Measurements from ENCODE around the gene KCNS1. TPM values are rescaled to one million over a fixed set of nuclear protein-coding genes. Genes with fewer than 3 reads are reported as not detected.

The KCNS1 gene
- polyA plus RNA-seq, 1 donor (not counting 4 experiments of a cell fraction or from before 2014, with no cell fraction given), result 1.5 TPM

DNA sequence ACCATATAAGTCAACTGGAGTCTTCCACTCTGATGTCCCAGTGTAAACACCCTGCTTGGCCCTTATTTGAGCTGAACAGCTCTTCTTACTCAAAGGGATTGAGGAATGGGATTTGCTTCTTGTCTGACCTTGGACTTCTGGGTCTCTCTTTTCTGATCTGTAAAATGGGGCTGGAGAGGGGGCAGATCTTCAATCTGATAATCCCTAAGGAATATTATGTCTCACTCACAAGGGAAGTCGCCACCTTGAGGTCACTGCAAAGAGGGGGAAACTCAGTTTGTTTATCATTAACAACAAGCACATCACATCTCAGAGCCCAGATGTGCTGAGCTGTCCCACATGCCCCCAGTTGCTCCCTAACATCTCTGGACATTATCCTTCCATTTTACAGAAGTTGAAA, 15.1 kb downstream of the KCNS1 start:
- no peaks in the 10 kb centered on the region for H3K79me2 ChIP-seq (ENCODE audit: control insufficient read depth, insufficient read depth, low read length)
- no peak overlapping the region for H2AFZ ChIP-seq (ENCODE audit: control insufficient read depth, low read length)
- H3K9ac ChIP-seq (ENCODE audit: control insufficient read depth, extremely low read depth, insufficient read depth, low read length), result no peak overlapping the region
- no peak overlapping the region for H3K27ac ChIP-seq (ENCODE audit: control insufficient read depth, insufficient read depth, low read length)
- DNase-seq (ENCODE audit: low read depth, low spot score) (no peak), FAIRE-seq (no peak)
- H3K9me3 ChIP-seq (ENCODE audit: control insufficient read depth, low read depth, low read length), result no peaks in the 10 kb centered on the region
- no peaks in the 10 kb centered on the region for H4K20me1 ChIP-seq (ENCODE audit: control insufficient read depth, extremely low read depth, insufficient read depth, low read length)
- H3K4me3 ChIP-seq (ENCODE audit: control insufficient read depth in 2 of 3, extremely low read depth in 1 of 3, insufficient read depth in 2 of 3, low read depth in 1 of 3, low read length in 3 of 3), result no peak overlapping the region
- no peak overlapping the region for H3K4me2 ChIP-seq (ENCODE audit: control insufficient read depth, extremely low read depth, insufficient read depth, low read depth, low read length)
- no peaks in the 10 kb centered on the region for H3K9me1 ChIP-seq (ENCODE audit: control insufficient read depth, extremely low read depth, insufficient read depth, low read length)
- TF ChIP-seq CTCF (optimal IDR thresholded peaks at IDR 0.05 in 1 of 3, IDR thresholded peaks at IDR 0.05 in 1 of 3, conservative IDR thresholded peaks at IDR 0.05 in 1 of 3; ENCODE audit: extremely low read depth in 1 of 3, insufficient read depth in 2 of 3, low read length in 3 of 3) (no peak), EZH2 (IDR thresholded peaks at IDR 0.05; ENCODE audit: low read length) (no peak)
- peaks cover 15% of the 10 kb centered on the region for H3K4me1 ChIP-seq (ENCODE audit: control insufficient read depth, extremely low read depth, insufficient read depth, low read length)
- H3K27me3 ChIP-seq (ENCODE audit: control insufficient read depth, extremely low read depth, insufficient read depth, low read length), result no peaks in the 10 kb centered on the region
- H3K36me3 ChIP-seq (ENCODE audit: control insufficient read depth in 2 of 2, extremely low read depth in 1 of 2, insufficient read depth in 2 of 2, low read length in 2 of 2), result peaks cover 0 to 3% of the 10 kb centered on the region in 2 experiments
- dilution Hi-C loops (cut with MboI; ENCODE audit: extremely low pct_ligation_motif_present, low sequenced_read_pairs), result no loop called here

DNA sequence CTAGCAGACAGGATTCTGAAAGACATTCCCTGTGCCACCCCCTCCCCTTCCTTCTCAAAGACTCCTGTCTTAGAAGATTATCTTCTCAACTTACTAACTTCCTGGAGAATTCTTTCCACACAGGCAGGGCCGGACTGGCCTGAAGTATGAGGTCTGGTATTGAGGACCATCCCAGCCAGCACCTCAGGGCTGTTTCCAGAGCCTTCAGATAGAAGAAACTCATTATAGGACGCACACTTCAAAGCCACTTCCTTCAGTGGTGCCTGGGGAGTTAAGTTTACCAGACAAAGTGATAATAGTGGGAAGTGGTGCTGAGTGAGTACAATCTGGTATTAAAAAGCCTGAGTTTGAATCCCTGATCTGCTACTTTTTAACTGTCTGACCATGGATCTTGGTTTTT, 15.6 kb downstream of the KCNS1 start:
- Histone ChIP-seq H3K36me3 (ENCODE audit: control insufficient read depth in 2 of 2, extremely low read depth in 1 of 2, insufficient read depth in 2 of 2, low read length in 2 of 2) (peaks cover 3 to 5% of the 10 kb centered on the region in 2 experiments), H2AFZ (ENCODE audit: control insufficient read depth, low read length) (no peak overlapping the region), H3K9ac (ENCODE audit: control insufficient read depth, extremely low read depth, insufficient read depth, low read length) (no peak overlapping the region), H3K27me3 (ENCODE audit: control insufficient read depth, extremely low read depth, insufficient read depth, low read length) (no peaks in the 10 kb centered on the region), H3K27ac (ENCODE audit: control insufficient read depth, insufficient read depth, low read length) (no peak overlapping the region), H3K9me3 (ENCODE audit: control insufficient read depth, low read depth, low read length) (no peaks in the 10 kb centered on the region), H4K20me1 (ENCODE audit: control insufficient read depth, extremely low read depth, insufficient read depth, low read length) (no peaks in the 10 kb centered on the region), H3K4me2 (ENCODE audit: control insufficient read depth, extremely low read depth, insufficient read depth, low read depth, low read length) (no peak overlapping the region), H3K79me2 (ENCODE audit: control insufficient read depth, insufficient read depth, low read length) (no peaks in the 10 kb centered on the region), H3K9me1 (ENCODE audit: control insufficient read depth, extremely low read depth, insufficient read depth, low read length) (no peaks in the 10 kb centered on the region), H3K4me3 (ENCODE audit: control insufficient read depth in 2 of 3, extremely low read depth in 1 of 3, insufficient read depth in 2 of 3, low read depth in 1 of 3, low read length in 3 of 3) (no peak overlapping the region), H3K4me1 (ENCODE audit: control insufficient read depth, extremely low read depth, insufficient read depth, low read length) (peaks cover 15% of the 10 kb centered on the region)
- FAIRE-seq (no peak), DNase-seq (ENCODE audit: low read depth, low spot score) (no peak)
- dilution Hi-C loops (cut with MboI; ENCODE audit: extremely low pct_ligation_motif_present, low sequenced_read_pairs), result no loop called here
- TF ChIP-seq CTCF (optimal IDR thresholded peaks at IDR 0.05 in 1 of 3, IDR thresholded peaks at IDR 0.05 in 1 of 3, conservative IDR thresholded peaks at IDR 0.05 in 1 of 3; ENCODE audit: extremely low read depth in 1 of 3, insufficient read depth in 2 of 3, low read length in 3 of 3) (no peak), EZH2 (IDR thresholded peaks at IDR 0.05; ENCODE audit: low read length) (no peak)
